OCI-LY7 (cell line): ENCODE measurements around the gene CPA2. TPM values are rescaled to one million over a fixed set of nuclear protein-coding genes. Genes with fewer than 3 reads are reported as not detected.
A peak's percentile ranks its signal among the peaks of the same experiment; 100 is the strongest.
"Not testable (repeated sequence)": the region's sequence is repeated elsewhere in the genome, so short reads cannot be mapped to it uniquely, and the experiment has no call there.

Experiments used
- BruUV-seq: library from RNA; stranded (reverse); fragments of 400-500 nt; replicated peaks from 2 replicates; lab custom pipeline; 2021; lab: Mats Ljungman, UMichigan
- CTCF ChIA-PET: fragments of 300-600 bp; sonication (Branson Sonifier 250); formaldehyde crosslinking; loops from one replicate; lab custom pipeline; 2022; ENCODE audit warnings: antibody characterized with exemption; ENCODE audit not compliant: unreplicated experiment; lab: Charles Lee
- POLR2A ChIA-PET: fragments of 300-600 bp; sonication (Branson Sonifier 250); formaldehyde crosslinking; loops from one replicate; lab custom pipeline; 2022; ENCODE audit warnings: antibody characterized with exemption; lab: Charles Lee
- DNase-seq: peaks from one replicate; pipeline ENCODE4 v3.0.0-alpha.2; 2015; ENCODE audit warnings: low spot score
- H2AFZ ChIP-seq: fragments of 200-600 bp; sonication (generic), shearing (Covaris generic); 2 replicates; pipeline ENCODE4 v1.6.1; 2014; ENCODE audit warnings: mild to moderate bottlenecking, antibody characterized with exemption, low read length, moderate library complexity
- H3K27ac ChIP-seq: fragments of 200-600 bp; sonication (generic); 2 replicates; pipeline ENCODE4 v1.5.1; 2014; ENCODE audit warnings: mixed run types, low read depth, mild to moderate bottlenecking, moderate library complexity, low read length, inconsistent platforms; ENCODE audit not compliant: poor library complexity, severe bottlenecking
- H3K36me3 ChIP-seq: fragments of 200-600 bp; sonication (generic); 2 replicates; pipeline ENCODE4 v1.6.1; 2014; ENCODE audit warnings: mild to moderate bottlenecking, antibody characterized with exemption, low read length, moderate library complexity, mixed read lengths; ENCODE audit not compliant: insufficient read depth
- H3K4me1 ChIP-seq: fragments of 200-600 bp; sonication (generic); 2 replicates; pipeline ENCODE4 v1.5.1; 2014; ENCODE audit warnings: mild to moderate bottlenecking, low read length; ENCODE audit not compliant: insufficient read depth, poor library complexity, severe bottlenecking
- H3K4me2 ChIP-seq: fragments of 200-600 bp; sonication (generic); 2 replicates; pipeline ENCODE4 v1.6.1; 2014; ENCODE audit warnings: mild to moderate bottlenecking, low read length
- H3K4me3 ChIP-seq: fragments of 200-600 bp; sonication (generic); 2 replicates; pipeline ENCODE4 v1.5.1; 2014; ENCODE audit warnings: mild to moderate bottlenecking, low read depth, low read length; ENCODE audit not compliant: poor library complexity, severe bottlenecking
- H3K79me2 ChIP-seq: fragments of 200-600 bp; sonication (generic); 2 replicates; pipeline ENCODE4 v1.6.1; 2016; ENCODE audit warnings: low read depth, mild to moderate bottlenecking, low read length, moderate library complexity, mixed read lengths; ENCODE audit not compliant: insufficient read depth
- H3K9me2 ChIP-seq: fragments of 200-600 bp; sonication (generic); 2 replicates; pipeline ENCODE4 v1.6.1; 2016; ENCODE audit warnings: mild to moderate bottlenecking, low read length, mixed read lengths; ENCODE audit not compliant: insufficient read depth
- H3K9me3 ChIP-seq: fragments of 200-600 bp; sonication (generic); 2 replicates; pipeline ENCODE4 v1.6.1; 2014; ENCODE audit warnings: mild to moderate bottlenecking, mixed run types, low read length, mixed read lengths
- H4K20me1 ChIP-seq: fragments of 200-600 bp; sonication (generic); 2 replicates; pipeline ENCODE4 v1.6.1; 2014; ENCODE audit warnings: mild to moderate bottlenecking, antibody characterized with exemption, low read length, moderate library complexity, mixed read lengths; ENCODE audit not compliant: insufficient read depth
- CTCF ChIP-seq: fragments of 200-600 bp; sonication (generic); conservative IDR thresholded peaks from 2 replicates; pipeline ENCODE4 v1.5.1; 2014; ENCODE audit warnings: mild to moderate bottlenecking, antibody characterized with exemption, low read length, moderate library complexity, mixed read lengths
- EZH2phosphoT487 ChIP-seq: fragments of 200-600 bp; sonication (generic); IDR thresholded peaks from 2 replicates; pipeline ENCODE4 v1.6.1; 2018; ENCODE audit warnings: low read depth, borderline replicate concordance, mild to moderate bottlenecking, mixed run types, antibody characterized with exemption, low read length, moderate library complexity, mixed read lengths
- intact Hi-C: fragments of 100-400 bp; cut with micrococcal nuclease; formaldehyde crosslinking; loops from one replicate; pipeline ENCODE4 v1.10.0; 2022; ENCODE audit not compliant: unreplicated experiment
- total RNA-seq, 2 experiments: library from RNA; depleted of rRNA in 1 of 2; stranded (reverse); fragments of >200 nt in 1 of 2; shearing (Covaris generic) in 1 of 2; gene quantifications; 2 replicates each; pipeline ENCODE4 v1.2.3, GENCODE V29; 2014 to 2022

The CPA2 gene
- total RNA-seq, 2 experiments from 2014 or later, result not detected

DNA sequence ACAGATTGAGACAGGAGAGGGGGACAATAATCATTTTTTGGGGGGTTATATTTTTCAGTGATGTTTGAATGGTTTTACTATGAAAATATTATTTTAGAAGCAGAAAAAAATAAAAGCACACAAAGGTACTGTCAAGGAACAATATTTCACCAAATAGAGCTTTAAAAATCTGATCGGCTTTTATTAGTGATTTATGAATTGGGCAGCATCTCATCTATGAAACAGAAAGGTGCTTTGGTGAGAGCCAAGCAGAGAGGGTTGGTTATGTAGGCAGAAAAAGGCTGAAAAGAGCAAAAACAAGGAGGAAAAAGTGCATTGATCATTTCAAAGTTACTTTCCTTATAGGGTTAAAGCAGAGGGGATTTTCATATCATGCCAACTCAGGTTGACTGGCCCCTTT lies 26.4 kb upstream of the CPA2 start:
- POLR2A ChIA-PET, result interaction anchor here (0.7 kb wide), 1 partner anchor 738 kb away, joined by 3 read pairs; no protein-coding TSS in a partner anchor
- CTCF ChIA-PET, result no interaction called here

DNA sequence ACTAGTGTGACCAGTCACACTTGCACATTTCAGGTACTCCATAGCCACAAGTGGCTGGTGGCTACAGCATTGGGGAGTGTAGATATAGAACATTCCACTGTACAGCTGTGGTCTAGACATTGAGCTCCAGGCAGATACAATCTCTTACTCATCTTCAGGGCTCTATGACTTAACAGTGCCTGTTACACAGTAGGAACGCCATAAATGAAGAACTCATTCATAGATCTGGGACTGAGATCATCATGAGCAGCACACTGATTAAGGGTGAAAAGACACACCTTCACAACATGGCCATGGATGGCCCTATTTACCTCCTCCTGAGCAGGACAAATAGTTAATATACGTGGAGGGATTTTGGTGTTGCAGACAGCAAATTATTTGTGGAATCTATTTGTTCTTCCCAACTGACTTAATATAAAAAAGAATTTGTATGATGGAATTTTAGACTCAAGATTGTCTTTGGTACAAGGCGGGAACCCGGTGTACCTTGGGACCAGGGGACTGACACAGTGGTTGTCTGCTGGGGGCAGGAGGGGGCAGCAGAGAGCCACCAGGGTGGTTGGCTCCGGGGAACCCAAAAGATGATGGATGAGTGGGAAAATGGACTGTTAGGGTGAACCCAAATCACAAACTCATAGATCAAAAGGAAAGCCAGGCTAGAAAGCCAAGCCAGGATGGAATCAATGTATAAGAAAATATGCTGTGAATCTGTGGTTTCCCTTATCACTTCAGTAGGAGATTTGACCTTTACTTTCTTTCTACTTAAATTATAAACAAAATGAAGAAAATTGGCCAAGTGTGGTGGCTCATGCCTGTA lies 24.3 kb upstream of the CPA2 start:
- Histone ChIP-seq H2AFZ (no peak overlapping the region), H3K4me2 (no peak overlapping the region), H3K36me3 (no peaks in the 10 kb centered on the region), H4K20me1 (no peaks in the 10 kb centered on the region), H3K27ac (no peak overlapping the region), H3K4me1 (no peaks in the 10 kb centered on the region), H3K79me2 (no peaks in the 10 kb centered on the region), H3K9me2 (no peaks in the 10 kb centered on the region), H3K4me3 (no peak overlapping the region), H3K9me3 (no peaks in the 10 kb centered on the region)
- TF ChIP-seq EZH2phosphoT487, result no peak
- peak; percentile 94 for TF ChIP-seq CTCF
- DNase-seq, result peak; percentile 33
- ChIA-PET POLR2A (no interaction called here), CTCF (no interaction called here)
- intact Hi-C loops, result loop anchor here (1.0 to 2.0 kb wide), 2 partner anchors 170 to 516 kb away; no protein-coding TSS in a partner anchor
- BruUV-seq, result no TSS peak

More for the DNA sequence above, 26.4 kb upstream of the CPA2 start:
- Histone ChIP-seq H3K27ac (no peak overlapping the region), H4K20me1 (no peaks in the 10 kb centered on the region), H3K9me2 (no peaks in the 10 kb centered on the region), H3K9me3 (no peaks in the 10 kb centered on the region), H3K36me3 (no peaks in the 10 kb centered on the region), H3K4me3 (no peak overlapping the region), H3K4me2 (no peak overlapping the region), H3K79me2 (no peaks in the 10 kb centered on the region), H2AFZ (no peak overlapping the region), H3K4me1 (no peaks in the 10 kb centered on the region)
- no peak for DNase-seq
- intact Hi-C loops, result no loop called here
- BruUV-seq, result no TSS peak
- TF ChIP-seq CTCF (no peak), EZH2phosphoT487 (no peak)

DNA sequence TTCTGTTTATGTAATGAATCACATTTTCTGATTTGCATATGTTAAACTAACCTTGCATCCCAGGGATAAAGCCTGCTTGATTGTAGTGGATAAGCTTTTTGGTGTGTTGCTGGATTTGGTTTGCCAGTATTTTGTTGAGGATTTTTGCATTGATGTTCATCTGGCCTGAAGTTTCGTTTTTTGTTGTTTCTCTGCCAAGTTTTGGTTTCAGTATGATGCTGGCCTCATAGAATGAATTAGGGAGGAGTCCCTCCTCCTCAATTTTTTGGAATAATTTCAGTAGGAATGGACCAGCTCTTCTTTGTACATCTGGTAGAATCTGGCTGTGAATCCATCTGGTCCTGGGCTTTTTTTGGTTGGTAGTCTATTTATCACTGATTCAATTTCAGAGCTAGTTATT lies 23.2 kb upstream of the CPA2 start:
- CTCF ChIA-PET, H3K9me3 ChIP-seq, H4K20me1 ChIP-seq, H2AFZ ChIP-seq, H3K4me1 ChIP-seq, H3K79me2 ChIP-seq, BruUV-seq, H3K9me2 ChIP-seq, H3K27ac ChIP-seq, H3K4me3 ChIP-seq, DNase-seq, H3K36me3 ChIP-seq: not testable (repeated sequence)
- peak overlapping the region; percentile 4; the same call in 1 of the 2 replicates for H3K4me2 ChIP-seq
- POLR2A ChIA-PET, result interaction anchor here (0.7 to 1.5 kb wide), 3 partner anchors 13 to 395 kb away, joined by 3 to 4 read pairs (median 3); no protein-coding TSS in a partner anchor
- intact Hi-C loops, result loop anchor here (2.0 kb wide), 1 partner anchor 515 kb away; no protein-coding TSS in a partner anchor

- H3K4me1 ChIP-seq, H3K4me2 ChIP-seq, H4K20me1 ChIP-seq, intact Hi-C loops, H3K9me3 ChIP-seq, H3K4me3 ChIP-seq, H3K27ac ChIP-seq, H3K79me2 ChIP-seq, CTCF ChIA-PET, H3K36me3 ChIP-seq, BruUV-seq, H3K9me2 ChIP-seq, DNase-seq, H2AFZ ChIP-seq: not testable (repeated sequence)
- POLR2A ChIA-PET, result interaction anchor here (0.6 to 0.7 kb wide), 2 partner anchors 19 to 113 kb away, joined by 3 to 4 read pairs; no protein-coding TSS in a partner anchor
These were observed 20.2 kb upstream of the CPA2 start for GRCh38 chr7:130246491-130246890.

- H2AFZ ChIP-seq, intact Hi-C loops, H3K9me3 ChIP-seq, CTCF ChIA-PET, H3K9me2 ChIP-seq, H3K4me2 ChIP-seq, H3K27ac ChIP-seq, POLR2A ChIA-PET, H3K79me2 ChIP-seq, H3K4me1 ChIP-seq, H3K36me3 ChIP-seq, H3K4me3 ChIP-seq, H4K20me1 ChIP-seq, BruUV-seq, DNase-seq: not testable (repeated sequence)
These were observed 17.8 kb upstream of the CPA2 start for GRCh38 chr7:130248842-130249241.
